ENCODE data around the gene ZBTB49.

Gene ZBTB49

DNA sequence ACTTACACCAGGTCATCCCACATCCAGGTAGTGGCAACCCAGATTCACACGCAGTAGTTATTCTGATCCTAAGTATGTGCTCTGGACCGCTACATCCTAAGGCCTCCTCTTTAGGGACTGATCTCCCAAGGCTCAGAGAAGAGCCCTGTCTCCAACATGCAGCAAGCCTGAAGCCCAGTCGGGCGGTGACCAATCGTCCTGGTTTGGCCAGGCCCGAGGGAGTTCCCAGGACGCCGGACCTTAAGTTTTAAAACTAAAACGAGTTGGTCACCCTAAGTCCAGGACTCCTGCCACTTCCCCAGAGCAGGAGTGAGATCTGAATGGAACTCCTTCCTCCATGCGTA is 482 bp upstream of the ZBTB49 start:
- peak; percentile 22 for DNase-seq (ENCODE audit: extremely low spot score)
- CTCF ChIA-PET, result interaction anchor here (1.0 kb wide), 2 partner anchors 20 to 46 kb away, joined by 3 to 4 read pairs; no protein-coding TSS in a partner anchor
- POLR2A ChIA-PET, result no interaction called here
- no peak for TF ChIP-seq CTCF (IDR thresholded peaks at IDR 0.05; ENCODE audit: control extremely low read depth, extremely low read depth, low read depth, missing control alignments)

GRCh38 chr4:4293279-4293678 is 3.2 kb downstream of the ZBTB49 start:
- TF ChIP-seq CTCF (IDR thresholded peaks at IDR 0.05; ENCODE audit: control extremely low read depth, extremely low read depth, low read depth, missing control alignments), result no peak
- ChIA-PET POLR2A (no interaction called here), CTCF (interaction anchor here (1.2 to 1.7 kb wide), 5 partner anchors 9 to 40 kb away, joined by 3 to 5 read pairs (median 3); no protein-coding TSS in a partner anchor)
- DNase-seq (ENCODE audit: extremely low spot score), result no peak

- no peak for TF ChIP-seq CTCF (IDR thresholded peaks at IDR 0.05; ENCODE audit: control extremely low read depth, extremely low read depth, low read depth, missing control alignments)
- DNase-seq (ENCODE audit: extremely low spot score), result no peak
- POLR2A ChIA-PET, result no interaction called here
- CTCF ChIA-PET, result interaction anchor here (1.2 to 2.0 kb wide), 2 partner anchors 9 to 44 kb away, joined by 3 to 4 read pairs; no protein-coding TSS in a partner anchor
Observed at GRCh38 chr4:4296283-4296846, 6.3 kb downstream of the ZBTB49 start.

DNA sequence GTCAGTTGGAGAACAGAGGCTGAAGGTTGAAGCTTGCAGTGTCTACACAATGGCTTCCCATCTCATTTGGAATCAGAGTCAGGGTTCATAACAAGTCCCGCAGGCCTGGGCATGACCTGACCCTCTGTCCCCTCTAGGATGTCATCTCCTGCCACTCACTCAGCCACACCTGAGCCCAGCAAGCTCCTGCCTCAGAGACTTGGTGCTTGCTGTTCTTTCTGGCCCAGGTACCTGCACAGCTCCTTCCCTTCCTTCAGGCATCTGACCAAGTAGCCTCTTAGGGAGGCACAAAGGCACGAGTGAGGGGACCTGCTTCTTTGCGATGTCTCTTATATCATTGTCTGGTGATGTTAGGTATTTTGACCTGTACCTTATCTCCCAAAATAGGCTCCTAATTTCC is 9.0 kb downstream of the ZBTB49 start:
- no peak for TF ChIP-seq CTCF (IDR thresholded peaks at IDR 0.05; ENCODE audit: control extremely low read depth, extremely low read depth, low read depth, missing control alignments)
- ChIA-PET POLR2A (no interaction called here), CTCF (interaction anchor here (1.5 kb wide), 1 partner anchor 17 kb away, joined by 3 read pairs; no protein-coding TSS in a partner anchor)
- DNase-seq (ENCODE audit: extremely low spot score), result no peak

GRCh38 chr4:4302001-4302400 is 11.9 kb downstream of the ZBTB49 start:
- no peak for DNase-seq (ENCODE audit: extremely low spot score)
- ChIA-PET POLR2A (no interaction called here), CTCF (interaction anchor here (0.8 to 1.7 kb wide), 4 partner anchors 9 to 17 kb away, joined by 3 to 4 read pairs (median 4); no protein-coding TSS in a partner anchor)
- TF ChIP-seq CTCF (IDR thresholded peaks at IDR 0.05; ENCODE audit: control extremely low read depth, extremely low read depth, low read depth, missing control alignments), result no peak

DNA sequence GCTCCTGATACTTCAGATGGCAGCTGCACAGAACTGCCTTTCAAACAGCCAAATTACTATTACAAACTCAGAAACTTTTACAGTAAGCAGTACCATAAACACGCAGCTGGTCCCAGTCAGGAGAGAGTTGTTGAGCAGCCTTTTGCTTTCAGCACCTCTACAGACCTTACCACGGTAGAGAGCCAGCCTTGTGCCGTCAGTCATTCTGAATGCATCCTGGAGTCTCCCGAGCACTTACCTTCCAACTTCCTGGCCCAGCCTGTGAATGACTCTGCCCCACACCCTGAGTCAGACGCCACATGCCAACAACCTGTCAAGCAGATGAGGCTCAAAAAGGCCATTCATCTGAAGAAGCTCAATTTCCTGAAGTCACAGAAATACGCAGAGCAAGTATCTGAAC is 12.4 kb downstream of the ZBTB49 start:
- DNase-seq (ENCODE audit: extremely low spot score), result no peak
- TF ChIP-seq CTCF (IDR thresholded peaks at IDR 0.05; ENCODE audit: control extremely low read depth, extremely low read depth, low read depth, missing control alignments), result no peak
- ChIA-PET POLR2A (no interaction called here), CTCF (interaction anchor here (0.8 to 1.7 kb wide), 4 partner anchors 8 to 18 kb away, joined by 3 to 4 read pairs (median 4); no protein-coding TSS in a partner anchor)

Data from GM10248 (cell line).